Heart right ventricle (tissue), 16 donors: ENCODE data around the gene MRPL12. TPM values are rescaled to one million over a fixed set of nuclear protein-coding genes. Genes with fewer than 3 reads are reported as not detected.

Source experiments
- ATAC-seq, 8 donors: fragments of 200-7000 bp; cut with Tn5 transposase; one replicate each; pipeline ENCODE4 v1.9.1; 2020; ENCODE audit warnings: mild to moderate bottlenecking in 8 of 8, moderate library complexity in 8 of 8, moderate number of reproducible peaks in 1 of 8
- DNase-seq, 2 donors: peaks; one replicate each; pipeline ENCODE4 v3.0.0-alpha.2; 2020
- H3K27ac ChIP-seq, 10 donors: fragments of 200-600 bp; sonication (generic) in 2 of 10; one replicate each; pipeline versions ENCODE4 v1.5.0 to v1.8.0; 2020 to 2022; ENCODE audit warnings: mild to moderate bottlenecking in 3 of 10
- H3K27me3 ChIP-seq, 7 donors: fragments of 200-600 bp; one replicate each; pipeline ENCODE4 v1.8.0; 2021 to 2022; ENCODE audit warnings: mild to moderate bottlenecking in 2 of 7
- H3K36me3 ChIP-seq, 9 donors: fragments of 200-600 bp; sonication (generic) in 1 of 9; one replicate each; pipeline versions ENCODE4 v1.5.0 to v1.8.0; 2020 to 2022; ENCODE audit warnings: mild to moderate bottlenecking in 2 of 9
- H3K4me1 ChIP-seq, 9 donors: fragments of 200-600 bp; sonication (generic) in 1 of 9; one replicate each; pipeline versions ENCODE4 v1.5.0 to v1.8.0; 2020 to 2022; ENCODE audit warnings: mild to moderate bottlenecking in 4 of 9
- H3K4me3 ChIP-seq, 10 donors: fragments of 200-600 bp; sonication (generic) in 2 of 10; one replicate each; pipeline versions ENCODE4 v1.5.0 to v1.8.0; 2020 to 2022; ENCODE audit warnings: mild to moderate bottlenecking in 7 of 10, moderate library complexity in 2 of 10
- H3K9me3 ChIP-seq, 11 donors: fragments of 200-600 bp in 10 of 11; sonication (generic) in 2 of 11; one replicate each; pipeline versions ENCODE4 v1.5.0 to v1.8.0; 2013 to 2022; ENCODE audit warnings: mild to moderate bottlenecking in 2 of 11, control low read depth in 1 of 11, moderate library complexity in 1 of 11
- CTCF ChIP-seq, 9 donors: fragments of 200-600 bp; sonication (generic) in 2 of 9; IDR thresholded peaks; one replicate each; pipeline versions ENCODE4 v1.5.0 to v1.8.0; 2021 to 2022; ENCODE audit warnings: antibody characterized with exemption in 9 of 9, mild to moderate bottlenecking in 5 of 9, moderate library complexity in 1 of 9
- WGBS, 2 donors: extraction: QIAGEN DNeasy Blood & Tissue Kit; methylation state at CpG; one replicate each; pipeline ENCODE4 v1.1.7; 2013; ENCODE audit warnings: inconsistent platforms in 1 of 2; 5-methylcytosine and 5-hydroxymethylcytosine counted together
- intact Hi-C, 10 donors: fragments of 100-400 bp; cut with DNase I; formaldehyde crosslinking; loops; one replicate each; pipeline versions ENCODE4 v1.11.1 to v1.14.2; 2022
- polyA plus RNA-seq, 2 donors: library from polyadenylated mRNA; stranded (reverse); fragments of 200-250 nt; gene quantifications; one replicate each; pipeline ENCODE4 v1.2.3, GENCODE V29; 2013
- total RNA-seq, 10 donors: library from RNA; stranded (reverse); fragmentation: NEBNext Ultra II Directional in 3 of 10; extraction: Animal tissue kit (Norgen Biotek cat#: 25700) in 3 of 10; gene quantifications; one replicate each; pipeline versions ENCODE4 v1.2.1 to v1.2.4, GENCODE V29; 2021 to 2023
- donor health status: Arrhythmogenic right ventricular cardiomyopathy.
- donor health status: ischemic (EF 13 %, LVEDD 7.1; RV severe dilation, severe dysfunction).
- donor health status: healthy with polysubstance abuse.
- donor health status: DM: no; HTN: yes; CAD: no.
- donor health status: DM: no; HTN: no; CAD: no.
- donor health status: ischemic (EF 25% LVEDD 6.9; RV normal size, moderate dysfunction).
- donor health status: ischemic (EF 25% LVEDD 5.7; RV mildly dilated, moderate dysfunction).
- donor health status: healthy.
- donor health status: DM: yes; HTN: yes; CAD: no.
- donor health status: Ischemic cardiomyopathy.
- donor health status: ischemic (EF 35%, LVEDD 5.7; RV mildly dilated, moderate dysfunction).
- donor health status: nonischemic (EF 11% LVEDD 7.7; RV severe dilation, severe dysfunction).
- donor health status: DM: yes; HTN: yes; CAD: no.
- donor health status: PGD.
- donor health status: ischemic (EF 29% LVEDD 5.4; RV normal size, mild dysfunction).
- donor health status: nonischemic (EF 23%, LVEDD 6.1; RV moderate dilation, normal function).

MRPL12 gene
- total and polyA plus RNA-seq, 12 donors, result 105 to 533 (median 135) TPM

GRCh38 chr17:81693509-81694210 is 9.5 kb upstream of the MRPL12 start:
- no peak overlapping the region for H3K4me3 ChIP-seq
- no peak for TF ChIP-seq CTCF (IDR thresholded peaks at IDR 0.05)
- no peaks in the 10 kb centered on the region for H3K9me3 ChIP-seq
- peaks cover 0 to 20% (median 7%) of the 10 kb centered on the region in 9 donors for H3K4me1 ChIP-seq
- intact Hi-C loops, result no loop called here
- no peak for ATAC-seq
- H3K36me3 ChIP-seq, result peaks cover 5 to 100% (median 75%) of the 10 kb centered on the region in 9 donors
- no peaks in the 10 kb centered on the region for H3K27me3 ChIP-seq
- WGBS, 2 donors, result 88 to 89% methylated on average over 33 to 35 of the region's 35 CpGs
- no peak overlapping the region for H3K27ac ChIP-seq
- no peak for DNase-seq

- no peak for ATAC-seq
- WGBS, 2 donors, result 95 to 96% methylated on average over 19 of the region's 19 CpGs
- no peak for DNase-seq
Observed at GRCh38 chr17:81694810-81695209, 8.4 kb upstream of the MRPL12 start.

DNA sequence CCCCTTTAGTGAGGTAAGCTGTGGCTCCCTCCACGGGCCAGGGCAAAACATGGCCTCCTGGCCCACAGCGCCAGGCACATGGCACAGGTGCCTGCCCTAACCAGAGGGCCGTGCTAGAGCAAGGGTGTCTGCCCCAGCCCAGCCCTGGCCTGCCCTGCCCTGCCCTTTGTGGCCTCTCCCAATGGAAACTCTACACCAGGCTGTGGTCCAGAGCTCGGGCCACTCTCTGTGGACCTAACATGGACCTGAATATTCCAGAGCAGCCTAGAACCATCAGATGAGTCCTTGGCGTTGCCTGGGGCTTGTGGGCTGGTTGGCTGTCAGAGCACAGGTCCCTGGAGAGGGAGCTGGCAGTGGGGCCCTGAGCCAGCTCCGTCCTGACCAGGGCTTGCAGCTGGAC is 8.0 kb upstream of the MRPL12 start:
- peaks cover 0 to 20% (median 7%) of the 10 kb centered on the region in 9 donors for H3K4me1 ChIP-seq
- TF ChIP-seq CTCF (IDR thresholded peaks at IDR 0.05), result no peak
- H3K36me3 ChIP-seq, result peaks cover 5 to 100% (median 69%) of the 10 kb centered on the region in 9 donors
- ATAC-seq (no peak), DNase-seq (no peak)
- no peak overlapping the region for H3K4me3 ChIP-seq
- H3K27ac ChIP-seq, result no peak overlapping the region
- H3K27me3 ChIP-seq, result no peaks in the 10 kb centered on the region
- intact Hi-C loops, result no loop called here
- H3K9me3 ChIP-seq, result no peaks in the 10 kb centered on the region
- 82 to 85% methylated on average over 6 of the region's 6 CpGs for WGBS, 2 donors

More at GRCh38 chr17:81694810-81695209, 8.4 kb upstream of the MRPL12 start:
- Histone ChIP-seq H3K27ac (no peak overlapping the region), H3K9me3 (no peaks in the 10 kb centered on the region), H3K27me3 (no peaks in the 10 kb centered on the region), H3K4me1 (peaks cover 0 to 20% (median 7%) of the 10 kb centered on the region in 9 donors), H3K36me3 (peaks cover 5 to 100% (median 73%) of the 10 kb centered on the region in 9 donors), H3K4me3 (no peak overlapping the region)
- intact Hi-C loops, result no loop called here
- TF ChIP-seq CTCF (IDR thresholded peaks at IDR 0.05), result no peak

DNA sequence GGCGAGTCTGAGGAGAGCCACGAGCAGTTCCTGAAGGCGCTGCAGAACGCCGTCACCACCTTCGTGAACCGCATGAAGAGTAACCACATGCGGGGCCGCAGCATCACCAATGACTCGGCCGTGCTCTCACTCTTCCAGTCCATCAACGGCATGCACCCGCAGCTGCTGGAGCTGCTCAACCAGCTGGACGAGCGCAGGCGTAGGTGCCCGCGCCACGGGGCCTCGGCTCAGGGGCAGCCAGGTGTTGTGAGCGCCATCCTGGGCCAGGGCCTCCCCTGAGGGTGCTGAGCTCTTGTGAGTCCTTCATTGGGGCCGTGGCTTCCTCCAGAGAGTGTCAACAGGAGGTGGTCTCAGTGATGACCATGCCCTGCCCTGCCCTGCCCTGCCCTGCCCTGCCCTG is 7.4 kb upstream of the MRPL12 start:
- no peak overlapping the region for H3K27ac ChIP-seq
- intact Hi-C loops, result no loop called here
- no peak overlapping the region for H3K4me3 ChIP-seq
- WGBS, 2 donors, result 95 to 96% methylated on average over 22 of the region's 22 CpGs
- ATAC-seq (peak in 1 of 8 donors; percentile 6), DNase-seq (no peak)
- H3K27me3 ChIP-seq, result no peaks in the 10 kb centered on the region
- peaks cover 5 to 100% (median 66%) of the 10 kb centered on the region in 9 donors for H3K36me3 ChIP-seq
- no peaks in the 10 kb centered on the region for H3K9me3 ChIP-seq
- H3K4me1 ChIP-seq, result peaks cover 0 to 25% (median 7%) of the 10 kb centered on the region in 9 donors
- no peak for TF ChIP-seq CTCF (IDR thresholded peaks at IDR 0.05)
